Measurements from ENCODE around the gene RBP2. TPM values are rescaled to one million over a fixed set of nuclear protein-coding genes. Genes with fewer than 3 reads are reported as not detected.

RBP2 gene
- not detected in 5 replicates for total RNA-seq (2022; extraction: Qiagen RNA extraction)

GRCh38 chr3:139476348-139476747, at the start of gene RBP2:
RBP2 (minus strand) TSS chr3:139476516; CDS start chr3:139476459, 57 bp downstream.

Other genes with a start within 250 kb of the RBP2 start
- 43.6 to 55.7 TPM (median 45.1 TPM) in 5 replicates for gene MRPS22, start 132.5 kb downstream of the RBP2 start, total RNA-seq (2022; extraction: Qiagen RNA extraction)
- gene COPB2, start 86.9 kb downstream of the RBP2 start, total RNA-seq (2022; extraction: Qiagen RNA extraction): 67.4 to 76.5 TPM (median 74.9 TPM) in 5 replicates
- 3.6 to 6.8 TPM (median 4.5 TPM) in 5 replicates for gene RBP1, start 63.2 kb upstream of the RBP2 start, total RNA-seq (2022; extraction: Qiagen RNA extraction)
- gene NMNAT3, start 201.5 kb upstream of the RBP2 start, total RNA-seq (2022; extraction: Qiagen RNA extraction): 0.94 to 1.7 TPM (median 1.2 TPM) in 5 replicates

All from A549 treated with dexamethasone at 1 μM for 4 hours (cell line).